IPS DF 6.9 (cell line): ENCODE measurements around the gene HADHB.
"Not testable (repeated sequence)": the region's sequence is repeated elsewhere in the genome, so short reads cannot be mapped to it uniquely, and the experiment has no call there.

Experiments used
- DNase-seq: peaks from one replicate; pipeline ENCODE4 v3.0.0-alpha.2; 2013; ENCODE audit warnings: low read depth, low spot score
- H3K27ac ChIP-seq: one replicate; pipeline ENCODE4 v1.5.1; 2013; ENCODE audit warnings: low read length, control low read depth
- H3K27me3 ChIP-seq: 2 replicates; pipeline ENCODE4 v1.6.1; 2013; ENCODE audit warnings: mild to moderate bottlenecking, low read length; ENCODE audit not compliant: control insufficient read depth, insufficient read depth
- H3K36me3 ChIP-seq: 2 replicates; pipeline ENCODE4 v1.6.1; 2013; ENCODE audit warnings: low read length; ENCODE audit not compliant: control insufficient read depth, insufficient read depth
- H3K4me1 ChIP-seq: 2 replicates; pipeline ENCODE4 v1.6.1; 2013; ENCODE audit warnings: low read length; ENCODE audit not compliant: control insufficient read depth, insufficient read depth
- H3K4me3 ChIP-seq: 2 replicates; pipeline ENCODE4 v1.5.1; 2013; ENCODE audit warnings: mild to moderate bottlenecking, low read length
- H3K9me3 ChIP-seq: 2 replicates; pipeline ENCODE4 v1.6.1; 2013; ENCODE audit warnings: low read length, inconsistent platforms; ENCODE audit not compliant: control insufficient read depth, insufficient read depth
- WGBS: extraction: QIAGEN DNeasy Blood & Tissue Kit; methylation state at CpG from one replicate; pipeline ENCODE4 v1.1.7; 2013; ENCODE audit warnings: mixed read lengths, missing lambda C conversion rate; ENCODE audit not compliant: insufficient read length, insufficient coverage; 5-methylcytosine and 5-hydroxymethylcytosine counted together

The HADHB gene

GRCh38 chr2:26326514-26326913 is 81.8 kb downstream of the HADHB start:
- Histone ChIP-seq H3K9me3 (no peaks in the 10 kb centered on the region), H3K27ac (no peak overlapping the region), H3K27me3 (no peaks in the 10 kb centered on the region), H3K36me3 (no peaks in the 10 kb centered on the region), H3K4me3 (no peak overlapping the region), H3K4me1 (no peaks in the 10 kb centered on the region)
- no peak for DNase-seq
- WGBS = no CpG with 5 or more reads among the region's 1 CpG

- Histone ChIP-seq H3K4me3 (no peak overlapping the region), H3K36me3 (no peaks in the 10 kb centered on the region), H3K9me3 (no peaks in the 10 kb centered on the region), H3K27me3 (no peaks in the 10 kb centered on the region), H3K4me1 (no peaks in the 10 kb centered on the region), H3K27ac (no peak overlapping the region)
- no CpG with 5 or more reads among the region's 5 CpGs for WGBS
- DNase-seq = no peak
Measured at GRCh38 chr2:26327291-26328272, 82.8 kb downstream of the HADHB start.

- H3K9me3 ChIP-seq, H3K27ac ChIP-seq, H3K4me1 ChIP-seq, H3K36me3 ChIP-seq, H3K4me3 ChIP-seq, H3K27me3 ChIP-seq, DNase-seq: not testable (repeated sequence)
- no CpG with 5 or more reads among the region's 4 CpGs for WGBS
Measured at GRCh38 chr2:26329083-26329482, 84.3 kb downstream of the HADHB start.

- no peaks in the 10 kb centered on the region for H3K4me1 ChIP-seq
- H3K27me3 ChIP-seq = no peaks in the 10 kb centered on the region
- no peaks in the 10 kb centered on the region for H3K9me3 ChIP-seq
- no peaks in the 10 kb centered on the region for H3K36me3 ChIP-seq
- DNase-seq = no peak
- H3K4me3 ChIP-seq = no peak overlapping the region
- no peak overlapping the region for H3K27ac ChIP-seq
- WGBS = no CpG with 5 or more reads among the region's 7 CpGs
Measured at GRCh38 chr2:26330114-26330549, 85.4 kb downstream of the HADHB start.

GRCh38 chr2:26330604-26331003 is 85.9 kb downstream of the HADHB start:
- Histone ChIP-seq H3K9me3 (no peaks in the 10 kb centered on the region), H3K27me3 (no peaks in the 10 kb centered on the region), H3K27ac (no peak overlapping the region), H3K4me3 (no peak overlapping the region), H3K36me3 (no peaks in the 10 kb centered on the region), H3K4me1 (no peaks in the 10 kb centered on the region)
- no peak for DNase-seq
- WGBS = no CpG with 5 or more reads among the region's 3 CpGs

- H3K36me3 ChIP-seq, H3K4me1 ChIP-seq, H3K27me3 ChIP-seq, H3K9me3 ChIP-seq, H3K4me3 ChIP-seq, H3K27ac ChIP-seq, DNase-seq: not testable (repeated sequence)
- no CpG with 5 or more reads among the region's 8 CpGs for WGBS
Measured at GRCh38 chr2:26331321-26331720, 86.6 kb downstream of the HADHB start.

GRCh38 chr2:26333293-26333692 is 88.6 kb downstream of the HADHB start:
- H3K27ac ChIP-seq = no peak overlapping the region
- no peaks in the 10 kb centered on the region for H3K36me3 ChIP-seq
- no peaks in the 10 kb centered on the region for H3K9me3 ChIP-seq
- H3K4me3 ChIP-seq = no peak overlapping the region
- no peak for DNase-seq
- H3K4me1 ChIP-seq = no peaks in the 10 kb centered on the region
- H3K27me3 ChIP-seq = no peaks in the 10 kb centered on the region
- WGBS = no CpG with 5 or more reads among the region's 2 CpGs

- Histone ChIP-seq H3K4me1 (no peaks in the 10 kb centered on the region), H3K27ac (no peak overlapping the region), H3K27me3 (no peaks in the 10 kb centered on the region), H3K9me3 (no peaks in the 10 kb centered on the region), H3K36me3 (no peaks in the 10 kb centered on the region), H3K4me3 (no peak overlapping the region)
- DNase-seq = no peak
- WGBS = no CpG with 5 or more reads among the region's 3 CpGs
Measured at GRCh38 chr2:26335231-26335630, 90.5 kb downstream of the HADHB start.

- no peak for DNase-seq
- Histone ChIP-seq H3K9me3 (no peaks in the 10 kb centered on the region), H3K27me3 (no peaks in the 10 kb centered on the region), H3K36me3 (no peaks in the 10 kb centered on the region), H3K27ac (no peak overlapping the region), H3K4me1 (no peaks in the 10 kb centered on the region), H3K4me3 (no peak overlapping the region)
- WGBS = no CpG with 5 or more reads among the region's 2 CpGs
Measured at GRCh38 chr2:26336719-26337118, 92.0 kb downstream of the HADHB start.

GRCh38 chr2:26337298-26337697 is 92.6 kb downstream of the HADHB start:
- Histone ChIP-seq H3K27me3 (no peaks in the 10 kb centered on the region), H3K27ac (no peak overlapping the region), H3K4me3 (no peak overlapping the region), H3K36me3 (no peaks in the 10 kb centered on the region), H3K9me3 (no peaks in the 10 kb centered on the region), H3K4me1 (no peaks in the 10 kb centered on the region)
- DNase-seq = no peak
- WGBS = no CpG with 5 or more reads among the region's 2 CpGs
